PC-3 (cell line): ENCODE measurements around the gene PHC2.

Experiments
- EZH2 ChIP-seq: fragments of 300-600 bp; sonication (generic); IDR thresholded peaks from one replicate; pipeline ENCODE4 v1.6.1; 2017; ENCODE audit warnings: antibody characterized with exemption, mild to moderate bottlenecking, low read length; ENCODE audit not compliant: unreplicated experiment
- EZH2phosphoT487 ChIP-seq: fragments of 300-600 bp; sonication (generic); IDR thresholded peaks from 2 replicates; pipeline ENCODE4 v1.6.1; 2018; ENCODE audit warnings: mild to moderate bottlenecking, antibody characterized with exemption, low read length, borderline replicate concordance
- TF ChIP-seq, protein P1 (sequence below): fragments of 300-600 bp; sonication (generic); conservative IDR thresholded peaks from 2 replicates; pipeline ENCODE4 v1.5.1; 2017; ENCODE audit warnings: antibody characterized with exemption, low read depth, mild to moderate bottlenecking, low read length

DNA sequence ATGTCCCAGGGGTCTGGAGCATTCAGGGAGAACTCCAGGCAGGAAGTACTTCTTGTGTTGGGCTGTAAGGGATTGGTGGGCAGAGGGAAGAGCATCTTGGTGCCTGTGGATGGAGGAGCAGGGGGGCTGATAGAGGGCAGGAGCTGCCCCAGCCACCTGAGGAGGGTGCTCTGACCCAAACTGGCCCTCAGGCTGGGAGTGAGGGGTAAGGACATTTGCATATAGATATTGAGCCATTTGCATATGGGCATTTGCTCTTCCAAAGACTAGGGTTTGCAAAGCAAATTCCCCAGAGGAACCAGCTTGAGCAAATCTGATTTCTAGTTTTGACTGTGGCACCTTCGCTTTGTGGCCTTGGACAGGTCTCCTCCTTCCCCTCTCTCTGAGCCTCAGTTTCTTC, 156.4 kb downstream of the PHC2 start:
- TF ChIP-seq, protein P1, sequence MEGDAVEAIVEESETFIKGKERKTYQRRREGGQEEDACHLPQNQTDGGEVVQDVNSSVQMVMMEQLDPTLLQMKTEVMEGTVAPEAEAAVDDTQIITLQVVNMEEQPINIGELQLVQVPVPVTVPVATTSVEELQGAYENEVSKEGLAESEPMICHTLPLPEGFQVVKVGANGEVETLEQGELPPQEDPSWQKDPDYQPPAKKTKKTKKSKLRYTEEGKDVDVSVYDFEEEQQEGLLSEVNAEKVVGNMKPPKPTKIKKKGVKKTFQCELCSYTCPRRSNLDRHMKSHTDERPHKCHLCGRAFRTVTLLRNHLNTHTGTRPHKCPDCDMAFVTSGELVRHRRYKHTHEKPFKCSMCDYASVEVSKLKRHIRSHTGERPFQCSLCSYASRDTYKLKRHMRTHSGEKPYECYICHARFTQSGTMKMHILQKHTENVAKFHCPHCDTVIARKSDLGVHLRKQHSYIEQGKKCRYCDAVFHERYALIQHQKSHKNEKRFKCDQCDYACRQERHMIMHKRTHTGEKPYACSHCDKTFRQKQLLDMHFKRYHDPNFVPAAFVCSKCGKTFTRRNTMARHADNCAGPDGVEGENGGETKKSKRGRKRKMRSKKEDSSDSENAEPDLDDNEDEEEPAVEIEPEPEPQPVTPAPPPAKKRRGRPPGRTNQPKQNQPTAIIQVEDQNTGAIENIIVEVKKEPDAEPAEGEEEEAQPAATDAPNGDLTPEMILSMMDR: no peak
- no peak for TF ChIP-seq EZH2phosphoT487
- no peak for TF ChIP-seq EZH2
